HEK293T (cell line): ENCODE results near the gene PAM.

ENCODE experiments used
- FOXM1 ChIP-seq: fragments of 450-650 bp; IDR thresholded peaks from 2 replicates; pipeline ENCODE4 v1.6.1; 2017; ENCODE audit warnings: mild to moderate bottlenecking, borderline replicate concordance
- L3MBTL2 ChIP-seq: fragments of 450-650 bp; conservative IDR thresholded peaks from 2 replicates; pipeline ENCODE4 v1.6.1; 2016; ENCODE audit warnings: mild to moderate bottlenecking

GRCh38 chr5:102956599-102956998 is 201.5 kb downstream of the PAM start:
- TF ChIP-seq FOXM1 = no peak
- TF ChIP-seq L3MBTL2 = no peak
